Central memory CD4-positive, alpha-beta T cell (primary cell): ENCODE results near the gene IFI44L.

Experiments used
- DNase-seq: peaks from one replicate; pipeline ENCODE4 v3.0.0; 2022
- total RNA-seq, 3 experiments: gene quantifications; one replicate each; lab custom pipeline; 2026; lab: John Stamatoyannopoulos, UW

IFI44L gene
- total RNA-seq = 14.9 to 56.3 (median 21.4) reads per million in 3 experiments

- peak; percentile 57 for DNase-seq
These were observed at the start of gene IFI44L for GRCh38 chr1:78619803-78620579. Gene IFI44L (plus strand): TSS chr1:78620448. CDS start chr1:78627916, 7,468 bp downstream.

- DNase-seq = no peak
These were observed 49.7 kb upstream of the IFI44L start for GRCh38 chr1:78570539-78570938.

- no peak for DNase-seq
These were observed 42.8 kb upstream of the IFI44L start for GRCh38 chr1:78577257-78578100.

- DNase-seq = no peak
These were observed 33.7 kb upstream of the IFI44L start for GRCh38 chr1:78586572-78586971.

DNA sequence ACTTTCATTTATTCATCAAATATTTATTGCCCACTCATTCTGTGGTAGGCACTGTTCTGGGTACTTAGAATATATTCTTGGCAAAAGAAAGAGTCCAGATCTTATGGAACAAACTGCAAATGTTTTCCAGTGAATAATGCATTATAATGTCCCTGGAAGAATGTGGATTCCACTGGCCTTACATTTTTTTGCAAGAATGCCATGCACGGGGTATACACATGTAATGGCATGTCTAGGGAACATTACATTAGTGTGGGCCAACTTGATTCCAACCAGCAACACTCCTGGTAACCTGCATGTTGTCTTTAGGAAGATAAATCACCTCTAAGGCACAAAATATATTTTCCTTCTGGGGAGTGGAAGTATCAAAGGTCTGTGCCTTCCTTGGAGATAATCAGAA is 33.0 kb upstream of the IFI44L start:
- DNase-seq = no peak

- no peak for DNase-seq
These were observed 28.3 kb upstream of the IFI44L start for GRCh38 chr1:78591971-78592370.

DNA sequence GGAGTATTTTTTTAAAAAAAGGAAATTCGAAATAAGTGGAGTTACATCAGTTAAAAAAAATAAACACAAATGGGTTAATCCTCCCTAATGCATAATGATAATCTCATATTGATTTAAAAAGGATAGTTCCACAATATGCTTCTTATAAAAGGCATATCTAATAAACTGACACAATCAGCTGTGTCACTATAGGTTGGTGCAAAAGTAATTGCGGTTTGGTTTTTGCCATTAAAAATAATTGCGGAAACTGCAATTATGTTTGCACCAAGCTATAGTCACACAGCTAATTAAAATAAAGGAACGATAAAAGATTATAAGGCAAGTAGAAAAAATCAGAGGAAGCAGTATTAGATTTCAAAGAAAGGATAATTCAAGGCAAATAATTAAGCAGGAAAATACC is 21.0 kb upstream of the IFI44L start:
- no peak for DNase-seq

GRCh38 chr1:78601068-78601467 is 19.2 kb upstream of the IFI44L start:
- DNase-seq = no peak

DNA sequence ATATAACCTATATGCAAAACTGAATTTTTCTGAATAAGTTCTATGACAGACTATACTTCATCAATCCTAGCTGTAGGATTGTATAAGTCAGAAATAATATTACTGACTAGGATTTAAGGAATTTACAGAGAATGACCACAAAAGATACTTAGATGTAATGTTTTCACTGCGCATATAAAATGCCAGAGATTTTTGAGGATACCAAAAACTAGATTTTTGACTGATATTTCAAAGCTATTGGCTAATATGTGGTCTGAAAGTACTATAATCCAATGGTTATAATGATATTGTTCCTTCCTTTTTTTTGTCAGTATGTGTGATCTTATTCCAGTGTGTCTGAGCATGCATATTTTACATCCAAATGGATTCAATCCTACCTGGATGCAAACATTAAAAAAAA is 17.0 kb upstream of the IFI44L start:
- no peak for DNase-seq

DNA sequence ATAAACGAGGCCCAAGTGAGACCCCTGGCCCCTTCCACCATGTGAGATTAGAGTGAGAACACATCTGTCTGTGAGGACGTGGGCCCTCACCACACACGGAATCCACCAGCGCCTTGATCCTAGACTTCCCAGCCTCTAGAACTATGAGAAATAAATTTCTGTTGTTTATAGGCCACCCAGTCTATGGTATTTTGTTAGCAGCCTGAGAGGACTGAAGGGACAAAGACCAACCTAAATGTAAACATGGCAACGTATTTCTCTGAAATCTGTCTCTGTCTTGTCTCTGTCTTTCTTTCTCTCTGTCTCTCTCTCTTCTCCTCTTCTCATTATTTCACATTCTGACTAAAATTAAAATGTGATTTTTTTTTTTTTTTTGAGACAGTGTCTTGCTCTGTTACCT is 15.6 kb upstream of the IFI44L start:
- DNase-seq = no peak

DNA sequence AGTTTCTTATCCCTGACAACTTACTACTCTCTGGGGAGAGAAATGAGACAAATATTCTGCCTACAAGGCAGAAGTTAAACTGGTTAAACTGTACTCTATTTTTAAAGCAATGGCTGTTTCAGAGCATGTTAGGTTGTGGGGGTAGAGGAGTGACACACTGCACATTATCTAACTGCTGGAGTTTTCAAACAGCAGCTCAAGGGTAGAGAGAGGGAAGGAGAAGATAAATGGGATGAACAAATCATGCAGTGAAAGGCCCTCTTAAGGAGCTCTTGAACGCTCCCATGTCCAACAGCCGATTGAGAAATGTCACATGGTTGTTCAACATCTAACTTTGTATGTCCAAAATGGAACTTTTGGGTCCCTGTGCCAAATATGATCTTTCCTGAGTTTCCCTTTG is 14.0 kb upstream of the IFI44L start:
- no peak for DNase-seq

- DNase-seq = no peak
These were observed 12.8 kb upstream of the IFI44L start for GRCh38 chr1:78607334-78607927.

- DNase-seq = no peak
These were observed 12.3 kb upstream of the IFI44L start for GRCh38 chr1:78607944-78608343.

DNA sequence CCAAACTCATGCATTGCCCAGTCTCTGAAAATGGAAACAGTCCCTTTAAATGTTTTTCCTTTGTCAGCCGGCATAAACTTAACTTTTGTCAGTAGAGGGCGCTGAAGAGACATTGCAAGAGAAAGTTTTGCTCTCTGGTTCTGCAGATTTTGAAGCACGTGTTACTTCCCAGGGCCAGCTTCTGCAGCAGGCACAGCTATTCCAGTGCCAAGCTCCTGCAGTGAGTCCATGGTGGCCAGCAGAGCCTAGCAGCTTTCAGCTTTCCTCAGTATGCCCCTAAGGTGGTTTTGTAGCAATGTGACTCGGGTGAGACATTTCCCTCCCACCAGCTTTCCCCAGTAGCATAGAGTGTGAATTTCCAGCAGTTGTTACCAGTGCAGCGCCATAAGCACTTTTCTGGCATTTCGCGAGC is 2.6 kb upstream of the IFI44L start:
- DNase-seq = peak; percentile 77

DNA sequence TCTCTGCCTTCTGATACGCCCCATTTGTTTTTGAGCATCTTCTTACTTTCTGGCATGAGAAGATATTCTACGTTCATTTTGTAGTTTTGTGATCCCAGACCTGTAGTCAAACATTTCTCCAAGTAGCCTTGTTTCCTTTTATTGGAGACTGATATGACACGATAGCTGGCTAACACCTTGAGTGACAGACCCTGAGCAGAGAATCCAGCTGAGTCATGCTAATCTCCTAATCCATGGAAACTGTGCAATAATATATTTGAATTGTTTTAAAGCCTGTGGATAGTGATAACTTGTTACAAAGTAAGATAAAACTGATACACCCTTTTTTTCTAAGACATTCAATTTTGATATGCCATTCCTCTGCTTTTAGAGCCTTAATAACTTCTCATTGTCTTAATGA is 1.2 kb upstream of the IFI44L start:
- DNase-seq = no peak

- no peak for DNase-seq
These were observed 824 bp upstream of the IFI44L start for GRCh38 chr1:78619446-78619802.

DNA sequence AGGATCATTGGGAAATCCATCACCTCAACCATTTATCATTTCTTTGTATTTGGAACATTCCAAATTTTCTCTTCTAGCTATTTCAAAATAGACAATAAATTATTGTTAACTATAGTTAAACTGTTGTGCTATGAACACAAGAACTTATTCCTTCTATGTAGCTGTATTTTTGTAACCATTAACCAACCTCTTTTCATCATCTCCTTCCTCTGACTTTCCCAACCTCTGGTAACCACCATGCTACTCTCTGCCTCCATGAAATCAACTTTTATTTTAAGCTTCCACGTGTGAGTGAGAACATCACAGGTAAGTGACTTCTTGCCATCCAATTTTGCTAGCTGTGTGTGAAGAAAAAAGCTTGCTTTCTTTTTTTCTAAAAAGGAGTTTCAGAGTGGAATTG is 418 bp downstream of the IFI44L start:
- DNase-seq = no peak

DNA sequence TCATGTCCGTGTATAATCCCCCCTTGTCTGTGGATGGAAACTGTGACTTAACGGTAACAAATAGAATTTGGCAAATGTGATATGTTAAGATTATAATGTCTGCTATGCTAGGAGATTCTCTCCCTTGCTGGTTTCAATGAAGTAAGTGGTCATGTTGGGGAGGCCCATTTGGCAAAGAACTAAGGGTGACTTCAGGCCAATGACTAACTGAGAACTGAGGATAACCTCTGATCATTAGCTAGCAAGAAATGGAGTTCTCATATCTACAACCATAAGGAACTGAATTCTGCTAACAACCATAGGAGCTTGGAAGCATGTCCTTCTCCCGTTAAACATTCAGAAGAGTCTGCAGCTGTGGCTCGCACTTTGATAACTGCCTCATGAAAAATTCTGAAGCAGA is 2.3 kb downstream of the IFI44L start:
- no peak for DNase-seq

- DNase-seq = no peak
These were observed 3.8 kb downstream of the IFI44L start for GRCh38 chr1:78624035-78624434.

- DNase-seq = no peak
These were observed 7.1 kb downstream of the IFI44L start for GRCh38 chr1:78627321-78627720.

GRCh38 chr1:78630600-78630999 is 10.4 kb downstream of the IFI44L start:
- no peak for DNase-seq

DNA sequence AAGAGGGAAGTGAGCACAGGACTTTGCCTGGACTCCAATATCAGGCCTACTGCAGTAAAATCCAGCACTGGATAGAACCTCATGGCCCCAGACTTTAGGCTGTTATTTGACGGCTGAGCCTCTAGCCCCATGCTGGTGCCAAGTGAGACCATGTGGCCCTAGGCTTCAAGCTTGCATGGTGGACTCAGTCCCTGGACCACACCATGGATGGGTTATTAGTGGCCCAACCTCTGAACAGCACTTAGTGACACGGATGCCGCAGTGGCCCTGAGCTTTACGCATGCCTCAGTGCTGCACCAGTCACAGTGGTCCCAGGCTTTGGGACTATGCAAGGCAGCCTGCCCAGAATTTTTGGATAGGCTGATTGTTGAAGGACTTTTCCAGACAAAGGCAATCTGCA is 13.0 kb downstream of the IFI44L start:
- no peak for DNase-seq

DNA sequence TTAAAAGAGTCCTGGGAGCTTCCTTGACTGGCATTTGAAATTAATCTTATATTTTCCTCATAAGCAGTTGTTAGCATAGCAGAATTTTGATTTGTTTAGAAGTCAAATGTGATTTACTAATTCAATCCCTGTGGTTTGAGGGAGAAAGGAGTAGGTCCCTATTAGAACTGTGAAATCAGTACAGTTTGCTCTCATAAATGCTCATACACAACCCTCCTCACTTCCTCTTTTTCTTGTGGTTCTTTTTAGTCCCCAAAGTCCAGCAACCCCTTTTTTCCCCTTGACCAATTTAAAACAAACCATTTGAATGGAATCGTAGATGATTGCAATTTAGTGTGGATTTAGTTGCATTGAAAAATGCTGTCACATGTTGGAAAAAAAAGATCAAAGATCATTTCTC is 20.2 kb downstream of the IFI44L start:
- DNase-seq = no peak

DNA sequence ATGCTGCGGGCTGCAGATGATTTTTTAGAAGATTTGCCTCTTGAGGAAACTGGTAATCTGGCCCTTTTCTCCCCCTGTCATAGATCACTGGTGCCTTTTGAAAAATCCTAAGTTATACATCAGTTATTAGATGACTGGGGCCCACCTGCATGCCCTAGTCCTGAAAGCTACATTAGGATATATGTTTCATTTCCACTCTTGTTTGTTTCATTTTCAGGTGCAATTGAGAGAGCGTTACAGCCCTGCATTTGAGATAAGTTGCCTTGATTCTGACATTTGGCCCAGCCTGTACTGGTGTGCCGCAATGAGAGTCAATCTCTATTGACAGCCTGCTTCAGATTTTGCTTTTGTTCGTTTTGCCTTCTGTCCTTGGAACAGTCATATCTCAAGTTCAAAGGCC is 21.3 kb downstream of the IFI44L start:
- no peak for DNase-seq
